Gastrocnemius medialis (tissue), 4 donors: ENCODE results near the gene DDX4.

ENCODE experiments used
- POLR2A ChIP-seq, 2 donors: fragments of 450-650 bp; IDR thresholded peaks; one replicate each; pipeline ENCODE4 v1.6.1; 2017; ENCODE audit warnings: antibody characterized with exemption in 2 of 2, mild to moderate bottlenecking in 2 of 2, moderate library complexity in 2 of 2
- TF ChIP-seq, protein P1 (sequence below), 5 experiments: fragments of 450-650 bp in 3 of 5; fragments of 200-600 bp in 2 of 5; sonication (generic) in 2 of 5; IDR thresholded peaks in 4 of 5; conservative IDR thresholded peaks in 1 of 5; 1 replicate in 4 of 5; 2 replicates in 1 of 5; pipeline ENCODE4 v1.5.1; 2016 to 2019; ENCODE audit warnings: antibody characterized with exemption in 5 of 5, mild to moderate bottlenecking in 3 of 5, moderate library complexity in 3 of 5

DNA sequence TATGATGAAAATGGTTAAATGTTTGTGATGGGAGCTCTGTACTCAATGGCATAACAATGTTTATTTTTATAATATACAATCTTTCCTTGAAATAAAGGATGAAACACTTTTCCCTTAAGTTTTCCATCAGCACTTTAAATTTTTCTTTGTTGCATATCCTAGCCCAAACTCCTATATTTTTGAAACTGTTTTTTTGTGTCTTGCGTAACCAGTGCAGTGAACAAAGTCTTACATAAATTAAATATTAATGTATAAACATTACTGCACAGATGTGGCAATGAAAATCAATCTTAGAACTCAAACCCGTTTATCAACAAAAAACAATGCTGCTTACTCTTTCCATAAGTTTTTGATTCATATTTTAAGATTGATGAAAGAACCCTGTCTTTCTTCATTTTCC, 79.2 kb downstream of the DDX4 start:
- TF ChIP-seq, protein P1, sequence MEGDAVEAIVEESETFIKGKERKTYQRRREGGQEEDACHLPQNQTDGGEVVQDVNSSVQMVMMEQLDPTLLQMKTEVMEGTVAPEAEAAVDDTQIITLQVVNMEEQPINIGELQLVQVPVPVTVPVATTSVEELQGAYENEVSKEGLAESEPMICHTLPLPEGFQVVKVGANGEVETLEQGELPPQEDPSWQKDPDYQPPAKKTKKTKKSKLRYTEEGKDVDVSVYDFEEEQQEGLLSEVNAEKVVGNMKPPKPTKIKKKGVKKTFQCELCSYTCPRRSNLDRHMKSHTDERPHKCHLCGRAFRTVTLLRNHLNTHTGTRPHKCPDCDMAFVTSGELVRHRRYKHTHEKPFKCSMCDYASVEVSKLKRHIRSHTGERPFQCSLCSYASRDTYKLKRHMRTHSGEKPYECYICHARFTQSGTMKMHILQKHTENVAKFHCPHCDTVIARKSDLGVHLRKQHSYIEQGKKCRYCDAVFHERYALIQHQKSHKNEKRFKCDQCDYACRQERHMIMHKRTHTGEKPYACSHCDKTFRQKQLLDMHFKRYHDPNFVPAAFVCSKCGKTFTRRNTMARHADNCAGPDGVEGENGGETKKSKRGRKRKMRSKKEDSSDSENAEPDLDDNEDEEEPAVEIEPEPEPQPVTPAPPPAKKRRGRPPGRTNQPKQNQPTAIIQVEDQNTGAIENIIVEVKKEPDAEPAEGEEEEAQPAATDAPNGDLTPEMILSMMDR (IDR thresholded peaks at IDR 0.05 in 4 of 5, conservative IDR thresholded peaks at IDR 0.05 in 1 of 5): no peak
- no peak for TF ChIP-seq POLR2A (IDR thresholded peaks at IDR 0.05)
